Body of pancreas (tissue), 4 donors: ENCODE results near the gene IQCN. TPM values are rescaled to one million over a fixed set of nuclear protein-coding genes. Genes with fewer than 3 reads are reported as not detected.

Experiments
- ATAC-seq: fragments of 150-250 bp; one replicate; pipeline ENCODE4 v1.9.1; 2016
- DNase-seq, 4 donors: peaks; one replicate each; pipeline ENCODE4 v3.0.0-alpha.2; 2019
- H3K27ac ChIP-seq, 4 donors: fragments of 200-600 bp; sonication (generic); 1 replicate in 3 of 4; 2 replicates in 1 of 4; pipeline versions ENCODE4 v1.5.1 to v1.6.1; 2016 to 2019; ENCODE audit warnings: mild to moderate bottlenecking in 1 of 4, mixed read lengths in 1 of 4, moderate library complexity in 1 of 4
- H3K27me3 ChIP-seq, 2 donors: fragments of 200-600 bp; sonication (generic); one replicate each; pipeline ENCODE4 v1.6.0; 2016; ENCODE audit warnings: mild to moderate bottlenecking in 1 of 2
- H3K36me3 ChIP-seq, 2 donors: fragments of 200-600 bp; sonication (generic); replicated peaks in 1 of 2; 2 replicates each; pipeline ENCODE4 v1.5.1; 2016; ENCODE audit warnings: low read depth in 2 of 2; ENCODE audit not compliant: insufficient read depth in 1 of 2
- H3K4me1 ChIP-seq: fragments of 200-600 bp; sonication (generic); one replicate; pipeline ENCODE4 v1.6.0; 2016
- H3K4me3 ChIP-seq, 2 donors: fragments of 200-600 bp; sonication (generic); 1 replicate in 1 of 2; 2 replicates in 1 of 2; pipeline ENCODE4 v1.5.1; 2016 to 2019
- H3K9me3 ChIP-seq, 3 donors: fragments of 200-600 bp; sonication (generic); 1 replicate in 2 of 3; 2 replicates in 1 of 3; pipeline ENCODE4 v1.5.1; 2016
- POLR2A ChIP-seq, 3 donors: fragments of 450-650 bp; IDR thresholded peaks; one replicate each; pipeline ENCODE4 v1.6.1; 2016; ENCODE audit warnings: antibody characterized with exemption in 3 of 3, mild to moderate bottlenecking in 2 of 3
- WGBS, 2 donors: methylation state at CpG; one replicate each; pipeline ENCODE4 v1.1.5; 2017; 5-methylcytosine and 5-hydroxymethylcytosine counted together
- intact Hi-C: fragments of 100-400 bp; cut with DNase I; formaldehyde crosslinking; loops from one replicate; pipeline ENCODE4 v1.15.1; 2023
- total RNA-seq, 2 donors: library from RNA; depleted of rRNA; stranded (reverse); fragments of >200 nt; gene quantifications; one replicate each; pipeline ENCODE4 v1.1.0, GENCODE V29; 2016
- TF ChIP-seq, protein P1 (sequence below), 7 experiments: fragments of 450-650 bp in 4 of 7; fragments of 200-600 bp in 3 of 7; sonication (generic) in 3 of 7; IDR thresholded peaks; one replicate each; pipeline ENCODE4 v1.5.1; 2016 to 2019; ENCODE audit warnings: antibody characterized with exemption in 7 of 7

Gene IQCN
- total RNA-seq, 2 donors from 2014 or later: 5.6 to 7.0 TPM

DNA sequence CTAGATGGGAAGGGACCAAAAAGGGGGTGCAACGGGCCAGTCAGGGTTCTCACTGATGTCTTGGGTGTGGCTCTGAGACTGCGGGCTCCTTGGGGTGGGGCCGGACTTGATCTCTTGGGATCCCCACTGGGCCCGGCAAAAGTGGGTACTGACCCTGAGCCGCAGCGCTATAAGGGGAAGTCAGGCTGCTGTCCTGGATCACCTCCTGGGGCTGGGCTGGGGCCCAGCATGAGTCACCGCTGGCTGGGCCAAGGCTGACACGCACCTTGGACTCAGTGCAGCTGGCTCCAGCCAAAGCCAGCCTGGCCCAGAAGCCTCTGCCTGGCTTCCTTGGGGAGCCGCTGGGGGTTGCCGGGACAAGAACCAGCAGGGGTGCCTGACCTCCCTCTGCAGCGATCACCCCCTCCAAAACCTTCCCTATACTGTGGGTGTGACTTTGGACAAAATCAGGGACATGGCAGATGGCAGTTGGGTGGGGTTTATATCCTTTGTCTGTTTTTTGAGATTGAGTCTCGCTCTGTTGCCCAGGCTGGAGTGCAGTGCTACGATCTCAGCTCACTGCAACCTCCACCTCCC is 617 bp upstream of the IQCN start:
- peaks cover 6 to 7% of the 10 kb centered on the region in 2 donors for H3K36me3 ChIP-seq
- DNase-seq: peak; percentile 91 to 95 (median 94)
- peak; percentile 82 for ATAC-seq
- peak overlapping the region; percentile 55 to 85 (median 79) for H3K27ac ChIP-seq
- H3K27me3 ChIP-seq: no peaks in the 10 kb centered on the region
- peaks cover 58% of the 10 kb centered on the region for H3K4me1 ChIP-seq
- TF ChIP-seq, protein P1, sequence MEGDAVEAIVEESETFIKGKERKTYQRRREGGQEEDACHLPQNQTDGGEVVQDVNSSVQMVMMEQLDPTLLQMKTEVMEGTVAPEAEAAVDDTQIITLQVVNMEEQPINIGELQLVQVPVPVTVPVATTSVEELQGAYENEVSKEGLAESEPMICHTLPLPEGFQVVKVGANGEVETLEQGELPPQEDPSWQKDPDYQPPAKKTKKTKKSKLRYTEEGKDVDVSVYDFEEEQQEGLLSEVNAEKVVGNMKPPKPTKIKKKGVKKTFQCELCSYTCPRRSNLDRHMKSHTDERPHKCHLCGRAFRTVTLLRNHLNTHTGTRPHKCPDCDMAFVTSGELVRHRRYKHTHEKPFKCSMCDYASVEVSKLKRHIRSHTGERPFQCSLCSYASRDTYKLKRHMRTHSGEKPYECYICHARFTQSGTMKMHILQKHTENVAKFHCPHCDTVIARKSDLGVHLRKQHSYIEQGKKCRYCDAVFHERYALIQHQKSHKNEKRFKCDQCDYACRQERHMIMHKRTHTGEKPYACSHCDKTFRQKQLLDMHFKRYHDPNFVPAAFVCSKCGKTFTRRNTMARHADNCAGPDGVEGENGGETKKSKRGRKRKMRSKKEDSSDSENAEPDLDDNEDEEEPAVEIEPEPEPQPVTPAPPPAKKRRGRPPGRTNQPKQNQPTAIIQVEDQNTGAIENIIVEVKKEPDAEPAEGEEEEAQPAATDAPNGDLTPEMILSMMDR (IDR thresholded peaks at IDR 0.05): peak in 2 of 7 experiments; percentile 25 to 34
- peak; percentile 32 to 57 (median 42) for TF ChIP-seq POLR2A (IDR thresholded peaks at IDR 0.05)
- intact Hi-C loops: loop anchor here (10.0 kb wide), 1 partner anchor 60 kb away; no protein-coding TSS in a partner anchor
- no peak overlapping the region for H3K4me3 ChIP-seq
- no peaks in the 10 kb centered on the region for H3K9me3 ChIP-seq
- 5 to 22% methylated on average over 11 to 13 of the region's 13 CpGs for WGBS, 2 donors

GRCh38 chr19:18273561-18274218 is 562 bp downstream of the IQCN start:
- WGBS, 2 donors: 94 to 95% methylated on average over 12 to 13 of the region's 13 CpGs
- ATAC-seq: no peak

GRCh38 chr19:18271433-18271841 is 2.8 kb downstream of the IQCN start:
- Histone ChIP-seq H3K4me3 (no peak overlapping the region), H3K36me3 (peaks cover 6 to 10% of the 10 kb centered on the region in 2 donors), H3K27ac (no peak overlapping the region), H3K27me3 (no peaks in the 10 kb centered on the region), H3K4me1 (peaks cover 31% of the 10 kb centered on the region), H3K9me3 (no peaks in the 10 kb centered on the region)
- WGBS, 2 donors: 68 to 78% methylated on average over 6 of the region's 6 CpGs
- TF ChIP-seq, protein P1 (IDR thresholded peaks at IDR 0.05): no peak
- no peak for TF ChIP-seq POLR2A (IDR thresholded peaks at IDR 0.05)
- DNase-seq: no peak
- ATAC-seq: no peak
- intact Hi-C loops: loop anchor here (10.0 kb wide), 1 partner anchor 63 kb away; no protein-coding TSS in a partner anchor

More at GRCh38 chr19:18273561-18274218, 562 bp downstream of the IQCN start:
- Histone ChIP-seq H3K4me3 (no peak overlapping the region), H3K36me3 (peaks cover 2 to 4% of the 10 kb centered on the region in 2 donors), H3K27ac (peak overlapping the region in 3 of 4 donors; percentile 55 to 85 (median 83)), H3K27me3 (no peaks in the 10 kb centered on the region), H3K4me1 (peaks cover 53% of the 10 kb centered on the region), H3K9me3 (no peaks in the 10 kb centered on the region)
- DNase-seq: no peak
- no peak for TF ChIP-seq POLR2A (IDR thresholded peaks at IDR 0.05)
- TF ChIP-seq, protein P1 (IDR thresholded peaks at IDR 0.05): no peak
- intact Hi-C loops: loop anchor here (10.0 kb wide), 1 partner anchor 61 kb away; no protein-coding TSS in a partner anchor

GRCh38 chr19:18270326-18270725 is 3.9 kb downstream of the IQCN start:
- ATAC-seq: no peak
- Histone ChIP-seq H3K4me3 (no peak overlapping the region), H3K27ac (no peak overlapping the region), H3K4me1 (peaks cover 20% of the 10 kb centered on the region), H3K9me3 (no peaks in the 10 kb centered on the region), H3K36me3 (peaks cover 12 to 15% of the 10 kb centered on the region in 2 donors), H3K27me3 (no peaks in the 10 kb centered on the region)
- no peak for DNase-seq
- TF ChIP-seq, protein P1 (IDR thresholded peaks at IDR 0.05): no peak
- no peak for TF ChIP-seq POLR2A (IDR thresholded peaks at IDR 0.05)
- intact Hi-C loops: loop anchor here (10.0 kb wide), 1 partner anchor 64 kb away; no protein-coding TSS in a partner anchor
- 86 to 95% methylated on average over 8 to 9 of the region's 9 CpGs for WGBS, 2 donors
